Subcutaneous abdominal adipose tissue (tissue), 5 donors: ENCODE data around the gene PIWIL1.
A peak's percentile ranks its signal among the peaks of the same experiment; 100 is the strongest.

Experiments used
- H3K27ac ChIP-seq: one replicate; pipeline ENCODE4 v1.7.0; 2013; ENCODE audit warnings: low read depth, mild to moderate bottlenecking, inconsistent platforms, low read length, moderate library complexity
- H3K27me3 ChIP-seq, 5 donors: one replicate each; pipeline ENCODE4 v1.7.0; 2013; ENCODE audit warnings: low read length in 5 of 5, inconsistent platforms in 1 of 5; ENCODE audit not compliant: control insufficient read depth in 5 of 5, insufficient read depth in 4 of 5
- H3K36me3 ChIP-seq, 5 donors: one replicate each; pipeline ENCODE4 v1.7.0; 2013; ENCODE audit warnings: low read length in 5 of 5; ENCODE audit not compliant: control insufficient read depth in 5 of 5, insufficient read depth in 5 of 5
- H3K4me1 ChIP-seq, 5 donors: one replicate each; pipeline ENCODE4 v1.7.0; 2013; ENCODE audit warnings: low read length in 5 of 5, mild to moderate bottlenecking in 3 of 5, moderate library complexity in 1 of 5; ENCODE audit not compliant: control insufficient read depth in 5 of 5, insufficient read depth in 5 of 5
- H3K4me3 ChIP-seq, 5 donors: one replicate each; pipeline ENCODE4 v1.7.0; 2013; ENCODE audit warnings: low read length in 5 of 5, low read depth in 1 of 5
- H3K9ac ChIP-seq, 5 donors: one replicate each; pipeline ENCODE4 v1.7.0; 2013; ENCODE audit warnings: low read length in 5 of 5, mild to moderate bottlenecking in 4 of 5, moderate library complexity in 3 of 5
- H3K9me3 ChIP-seq, 5 donors: one replicate each; pipeline ENCODE4 v1.7.0; 2013; ENCODE audit warnings: low read length in 5 of 5; ENCODE audit not compliant: control insufficient read depth in 5 of 5
- donor health status: healthy.
- donor health status: healthy.
- donor health status: healthy.
- donor health status: healthy.
- donor health status: healthy.

PIWIL1 gene

DNA sequence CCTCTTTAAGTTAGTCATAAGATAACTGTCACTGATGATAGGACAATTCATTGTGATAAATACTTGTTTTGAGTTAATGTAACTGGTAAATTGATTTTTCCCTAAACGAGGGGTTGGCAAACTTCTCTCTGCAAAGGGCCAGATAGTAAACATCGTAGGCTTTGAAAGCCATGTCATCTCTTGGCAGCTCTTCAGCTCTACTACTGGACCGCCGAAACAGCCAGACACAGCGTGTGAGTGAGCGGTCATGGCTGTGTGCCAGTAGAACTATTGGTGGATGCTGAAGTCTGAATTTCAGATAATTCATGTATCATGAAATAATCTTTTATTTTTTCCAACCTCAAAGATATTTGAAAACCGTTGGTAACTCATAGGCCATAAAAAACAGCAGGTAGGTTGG lies 9.9 kb downstream of the PIWIL1 start:
- Histone ChIP-seq H3K9ac (no peak overlapping the region), H3K4me1 (peaks cover 0 to 4% (median 0%) of the 10 kb centered on the region in 5 donors), H3K27ac (no peak overlapping the region), H3K36me3 (no peaks in the 10 kb centered on the region), H3K9me3 (no peaks in the 10 kb centered on the region), H3K27me3 (peaks cover 2 to 6% (median 3%) of the 10 kb centered on the region in 5 donors), H3K4me3 (no peak overlapping the region)

DNA sequence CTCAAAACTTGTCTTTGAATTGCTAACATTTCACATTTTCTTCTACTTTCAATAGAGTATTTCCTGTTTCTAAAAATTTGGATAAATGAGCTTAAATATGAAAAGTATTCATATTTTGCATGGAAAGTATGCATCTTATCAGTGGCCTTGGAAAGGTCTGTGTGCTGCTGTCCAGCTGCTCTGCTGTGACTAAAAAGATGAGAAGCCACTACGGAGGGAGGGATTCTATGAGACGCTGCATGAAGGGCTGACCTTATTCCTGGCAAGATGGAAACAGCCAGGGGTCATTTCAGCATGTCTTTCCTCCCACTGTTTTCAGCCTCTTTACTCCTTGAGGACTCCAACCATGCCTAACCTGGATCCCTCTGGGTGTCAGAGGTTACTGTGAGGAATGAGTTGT lies 13.0 kb downstream of the PIWIL1 start:
- no peak overlapping the region for H3K4me3 ChIP-seq
- H3K4me1 ChIP-seq = no peaks in the 10 kb centered on the region
- no peak overlapping the region for H3K9ac ChIP-seq
- no peaks in the 10 kb centered on the region for H3K9me3 ChIP-seq
- H3K36me3 ChIP-seq = no peaks in the 10 kb centered on the region
- H3K27ac ChIP-seq = no peak overlapping the region
- H3K27me3 ChIP-seq = peaks cover 3 to 8% (median 4%) of the 10 kb centered on the region in 5 donors

DNA sequence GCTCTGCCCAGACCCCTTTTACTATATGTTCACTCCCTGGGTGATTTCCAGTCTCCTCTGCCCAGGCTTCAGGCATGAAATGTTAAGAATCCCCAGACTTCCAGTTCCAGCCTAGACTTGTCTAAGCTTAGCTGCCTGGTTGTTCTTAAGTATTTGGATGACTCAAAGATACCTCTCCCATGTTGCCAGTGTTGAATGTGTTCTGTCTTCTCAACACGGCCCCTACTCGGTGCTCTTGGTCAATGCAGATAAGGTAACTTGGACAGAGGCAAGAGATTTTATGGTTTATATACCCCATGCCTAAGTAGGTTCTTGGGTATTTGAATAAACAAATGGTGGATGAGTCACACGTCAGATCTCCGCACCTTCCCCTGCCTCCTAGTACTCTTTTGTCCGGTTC lies 13.6 kb downstream of the PIWIL1 start:
- peaks cover 0 to 2% (median 0%) of the 10 kb centered on the region in 5 donors for H3K4me1 ChIP-seq
- peaks cover 3 to 8% (median 4%) of the 10 kb centered on the region in 5 donors for H3K27me3 ChIP-seq
- no peak overlapping the region for H3K27ac ChIP-seq

DNA sequence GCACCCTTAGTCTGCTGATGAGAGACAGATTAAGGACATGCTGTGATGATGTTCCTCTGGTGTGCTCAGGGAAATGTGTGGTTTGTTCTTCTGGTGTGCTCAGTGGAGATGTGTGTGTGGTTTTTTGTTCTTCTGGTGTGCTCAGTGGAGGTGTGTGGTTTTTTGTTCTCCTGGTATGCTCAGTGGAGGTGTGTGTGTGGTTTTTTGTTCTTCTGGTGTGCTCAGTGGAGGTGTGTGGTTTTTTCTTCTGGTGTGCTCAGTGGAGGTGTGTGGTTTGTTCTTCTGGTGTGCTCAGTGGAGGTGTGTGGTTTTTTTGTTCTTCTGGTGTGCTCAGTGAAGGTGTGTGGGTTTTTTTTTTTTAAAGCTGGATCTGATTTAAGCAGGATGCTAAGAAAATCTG lies 15.4 kb downstream of the PIWIL1 start:
- no peaks in the 10 kb centered on the region for H3K9me3 ChIP-seq
- H3K27me3 ChIP-seq = peaks cover 3 to 12% (median 9%) of the 10 kb centered on the region in 5 donors
- H3K4me3 ChIP-seq = no peak overlapping the region
- H3K4me1 ChIP-seq = peaks cover 0 to 2% (median 0%) of the 10 kb centered on the region in 5 donors
- H3K9ac ChIP-seq = no peak overlapping the region
- no peak overlapping the region for H3K27ac ChIP-seq
- no peaks in the 10 kb centered on the region for H3K36me3 ChIP-seq

More for the DNA sequence above, 13.6 kb downstream of the PIWIL1 start:
- Histone ChIP-seq H3K4me3 (no peak overlapping the region), H3K9me3 (no peaks in the 10 kb centered on the region), H3K36me3 (no peaks in the 10 kb centered on the region), H3K9ac (no peak overlapping the region)

DNA sequence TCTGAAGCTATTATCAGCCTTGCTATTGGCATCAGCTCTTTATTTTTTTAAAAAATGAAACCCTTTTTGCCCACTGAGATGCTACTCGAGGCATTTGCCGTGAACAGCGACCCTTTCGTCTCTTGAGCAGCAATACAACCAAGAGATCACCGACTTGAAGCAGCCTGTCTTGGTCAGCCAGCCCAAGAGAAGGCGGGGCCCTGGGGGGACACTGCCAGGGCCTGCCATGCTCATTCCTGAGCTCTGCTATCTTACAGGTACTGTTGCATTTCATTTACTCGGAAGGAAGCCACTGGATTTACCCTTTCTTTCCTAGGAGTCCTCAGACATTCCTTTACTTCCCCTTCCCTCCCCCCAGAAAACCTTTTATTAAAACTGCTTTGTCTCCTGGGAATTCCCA lies 16.7 kb downstream of the PIWIL1 start:
- peaks cover 3 to 20% (median 10%) of the 10 kb centered on the region in 5 donors for H3K27me3 ChIP-seq
- no peak overlapping the region for H3K27ac ChIP-seq
- H3K9me3 ChIP-seq = no peaks in the 10 kb centered on the region
- H3K4me1 ChIP-seq = peaks cover 0 to 2% (median 0%) of the 10 kb centered on the region in 5 donors
- no peak overlapping the region for H3K9ac ChIP-seq
- H3K36me3 ChIP-seq = no peaks in the 10 kb centered on the region
- no peak overlapping the region for H3K4me3 ChIP-seq

DNA sequence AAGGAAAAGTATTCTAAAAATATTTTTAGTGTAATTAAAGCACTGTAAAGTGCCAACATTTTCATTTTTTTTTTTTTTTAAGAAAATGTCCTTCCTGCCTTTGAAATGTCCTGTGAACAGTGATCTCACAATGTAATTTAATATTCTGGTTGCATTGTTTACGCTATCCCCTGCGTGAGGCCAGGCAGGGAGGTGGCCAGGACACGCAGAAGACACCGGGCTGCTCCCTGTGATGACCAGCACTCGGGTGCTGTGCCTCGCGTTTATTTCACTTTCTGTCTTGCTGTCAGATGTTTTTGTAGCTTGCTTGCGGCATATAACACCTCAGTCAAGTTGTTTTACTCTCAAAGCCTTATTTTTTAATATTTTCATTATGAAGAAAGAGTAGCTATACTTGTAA lies 18.5 kb downstream of the PIWIL1 start:
- H3K27me3 ChIP-seq = peaks cover 3 to 16% (median 10%) of the 10 kb centered on the region in 5 donors
- no peaks in the 10 kb centered on the region for H3K9me3 ChIP-seq
- no peak overlapping the region for H3K27ac ChIP-seq
- H3K36me3 ChIP-seq = no peaks in the 10 kb centered on the region
- H3K9ac ChIP-seq = no peak overlapping the region
- H3K4me3 ChIP-seq = peak overlapping the region in 1 of 5 donors; percentile 6
- peaks cover 0 to 2% (median 0%) of the 10 kb centered on the region in 5 donors for H3K4me1 ChIP-seq

DNA sequence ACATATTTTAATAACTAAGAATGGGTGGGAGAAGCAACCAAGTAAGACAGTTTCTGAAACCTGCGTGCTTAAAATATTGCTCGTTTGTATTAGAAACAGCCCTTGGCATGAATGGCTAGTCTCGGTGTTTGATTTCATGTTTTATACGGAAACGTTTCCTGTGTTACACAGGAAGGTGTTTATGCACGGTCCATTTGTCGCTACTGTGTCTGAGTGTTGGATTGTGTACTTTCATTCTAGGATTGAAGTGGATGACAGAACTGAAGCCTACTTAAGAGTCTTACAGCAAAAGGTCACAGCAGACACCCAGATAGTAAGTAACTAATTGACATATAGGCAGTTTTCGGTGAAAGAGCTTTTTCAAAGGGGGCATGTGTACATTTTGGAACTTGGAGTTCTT lies 19.6 kb downstream of the PIWIL1 start:
- Histone ChIP-seq H3K4me3 (no peak overlapping the region), H3K9me3 (no peaks in the 10 kb centered on the region), H3K9ac (no peak overlapping the region), H3K36me3 (no peaks in the 10 kb centered on the region), H3K27me3 (peaks cover 0 to 14% (median 6%) of the 10 kb centered on the region in 5 donors), H3K4me1 (peaks cover 0 to 2% (median 0%) of the 10 kb centered on the region in 5 donors), H3K27ac (no peak overlapping the region)

DNA sequence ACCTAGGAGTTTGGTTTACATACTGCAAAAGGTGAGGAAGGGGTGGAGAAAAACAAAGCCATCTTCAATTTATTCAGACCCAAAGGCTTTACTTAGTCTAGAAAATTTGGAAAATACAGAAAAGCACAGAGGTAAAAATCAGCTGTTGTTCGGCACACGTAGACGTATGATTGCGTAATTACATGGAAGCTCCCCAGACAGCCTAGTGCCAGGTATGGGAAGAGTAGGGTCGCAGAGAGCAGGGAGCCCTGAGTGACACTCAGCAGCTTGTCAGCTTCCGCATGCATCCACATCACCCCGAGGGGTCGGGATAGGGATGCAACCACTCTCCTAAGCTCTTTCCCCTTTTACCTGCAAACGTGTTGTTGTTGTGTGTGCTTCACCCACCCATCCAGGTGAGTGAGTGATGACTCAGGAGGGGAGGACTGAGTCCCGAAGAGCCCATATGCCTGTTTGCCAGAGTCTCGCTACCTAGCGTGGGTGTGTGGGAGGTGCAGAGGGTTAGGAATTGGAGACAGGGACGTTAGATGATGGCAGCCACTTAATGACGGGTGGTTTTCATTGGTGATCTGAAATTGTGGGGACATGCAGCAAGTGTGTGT lies 20.1 kb downstream of the PIWIL1 start:
- H3K27ac ChIP-seq = no peak overlapping the region
- peaks cover 0 to 2% (median 0%) of the 10 kb centered on the region in 5 donors for H3K4me1 ChIP-seq
- no peak overlapping the region for H3K9ac ChIP-seq
- H3K4me3 ChIP-seq = no peak overlapping the region
- no peaks in the 10 kb centered on the region for H3K36me3 ChIP-seq
- H3K27me3 ChIP-seq = peaks cover 0 to 14% (median 6%) of the 10 kb centered on the region in 5 donors
- H3K9me3 ChIP-seq = no peaks in the 10 kb centered on the region

DNA sequence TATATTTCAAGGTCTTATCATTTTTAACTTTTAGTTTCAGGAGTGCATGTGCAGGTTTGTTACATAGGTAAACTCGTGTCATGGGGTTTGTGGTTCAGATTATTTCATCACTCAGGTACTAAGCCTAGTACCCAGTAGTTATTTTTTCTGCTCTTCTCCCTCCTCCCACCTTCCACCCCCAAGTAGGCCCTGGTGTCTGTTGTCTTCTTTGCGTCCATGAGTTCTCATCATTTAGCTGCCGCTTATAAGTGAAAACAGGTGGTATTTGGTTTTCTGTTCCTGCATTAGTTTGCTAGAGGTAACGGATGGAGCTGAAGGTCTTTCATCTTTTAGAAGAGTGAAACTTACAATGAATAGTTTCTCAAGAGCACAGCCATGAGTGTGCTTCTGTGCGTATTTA lies 24.4 kb downstream of the PIWIL1 start:
- Histone ChIP-seq H3K4me1 (no peaks in the 10 kb centered on the region), H3K9me3 (no peaks in the 10 kb centered on the region), H3K9ac (no peak overlapping the region), H3K4me3 (no peak overlapping the region), H3K27ac (no peak overlapping the region), H3K27me3 (peaks cover 0 to 12% (median 6%) of the 10 kb centered on the region in 5 donors), H3K36me3 (no peaks in the 10 kb centered on the region)

DNA sequence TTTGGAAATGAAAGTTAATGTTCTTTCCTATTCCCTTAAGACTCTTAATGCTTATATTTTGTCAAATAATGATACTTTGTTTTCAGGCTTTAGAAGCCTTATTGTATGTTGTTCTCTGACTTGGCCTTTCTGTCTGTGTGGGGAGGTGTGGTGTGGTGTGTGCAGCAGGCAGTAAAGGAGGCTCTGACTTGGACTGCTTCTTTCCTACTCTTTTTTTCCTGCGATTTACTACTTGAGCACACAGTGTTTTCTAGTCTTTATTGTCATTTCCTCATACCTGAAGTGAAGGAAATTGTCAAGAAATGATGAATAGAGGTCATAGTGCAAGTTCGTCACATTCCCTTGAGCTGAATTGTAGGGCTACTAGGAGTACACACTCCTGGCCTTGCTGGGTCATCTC lies 26.9 kb downstream of the PIWIL1 start:
- H3K27ac ChIP-seq = no peak overlapping the region

More for the DNA sequence above, 26.9 kb downstream of the PIWIL1 start:
- no peaks in the 10 kb centered on the region for H3K36me3 ChIP-seq
- H3K27me3 ChIP-seq = peaks cover 0 to 3% (median 0%) of the 10 kb centered on the region in 5 donors
- H3K9me3 ChIP-seq = peaks cover 0 to 4% (median 0%) of the 10 kb centered on the region in 5 donors
- H3K4me1 ChIP-seq = no peaks in the 10 kb centered on the region
- H3K9ac ChIP-seq = no peak overlapping the region
- H3K4me3 ChIP-seq = no peak overlapping the region
